CD4-positive, alpha-beta T cell treated with Interleukin-17A for 4 hours (primary cell): Measurements from ENCODE around the gene PDIA3.
"Not testable (repeated sequence)": the region's sequence is repeated elsewhere in the genome, so short reads cannot be mapped to it uniquely, and the experiment has no call there.

Experiments used
- DNase-seq: peaks from one replicate; pipeline ENCODE4 v3.0.0-alpha.2; 2020; ENCODE audit warnings: mixed read lengths

The PDIA3 gene

DNA sequence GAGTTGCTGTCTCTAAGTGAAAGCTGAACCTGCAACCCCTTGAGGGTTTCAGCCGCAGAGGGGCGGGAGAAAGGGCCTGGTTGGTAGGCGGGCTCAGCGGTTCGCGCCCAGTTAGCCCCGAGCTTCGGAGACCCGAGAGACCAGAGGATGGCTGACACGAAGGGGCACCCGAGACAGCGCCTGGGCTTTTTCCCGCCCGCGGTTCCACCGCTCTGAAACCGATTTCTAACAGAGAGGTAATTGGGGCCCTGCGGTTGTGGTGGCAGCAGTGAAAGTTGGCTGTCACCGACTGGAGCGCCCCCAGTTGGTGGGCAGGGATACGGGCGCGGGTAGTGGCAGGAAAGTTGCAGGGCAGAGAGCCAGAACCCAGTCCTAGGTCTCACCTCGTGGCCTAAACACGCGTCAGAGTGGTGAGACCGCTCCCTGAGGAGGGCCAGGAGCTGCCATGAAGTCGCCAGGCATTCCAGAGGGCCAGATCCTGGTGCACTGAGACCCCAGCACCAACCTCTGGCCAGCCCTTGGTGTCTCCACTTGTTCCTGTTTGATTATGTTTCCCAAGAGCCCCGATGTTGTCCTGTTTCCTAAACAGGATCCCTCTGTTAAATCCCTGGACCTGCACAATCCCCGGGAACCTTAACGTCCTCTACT is 31.2 kb downstream of the PDIA3 start:
- peak; percentile 83 for DNase-seq

DNA sequence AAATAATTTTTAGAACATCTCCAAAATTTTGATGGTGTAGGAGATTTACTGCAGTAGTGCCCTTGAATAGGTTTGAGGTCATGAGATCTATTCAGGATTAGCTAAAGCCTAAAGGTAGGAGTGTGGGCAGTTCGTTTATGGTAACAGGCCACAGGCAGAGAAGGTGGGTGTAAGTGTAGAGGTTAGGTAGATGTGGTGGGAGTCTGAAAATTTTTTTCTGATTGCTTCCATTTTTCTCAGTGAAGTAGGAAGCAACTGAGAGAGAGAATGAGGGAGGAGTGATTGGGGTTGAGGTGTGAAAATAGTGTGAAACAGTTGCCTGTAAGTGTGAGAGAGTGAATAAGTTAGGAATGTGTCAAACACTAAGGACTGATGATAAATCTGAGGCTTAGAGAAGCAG is 32.8 kb downstream of the PDIA3 start:
- no peak for DNase-seq

DNA sequence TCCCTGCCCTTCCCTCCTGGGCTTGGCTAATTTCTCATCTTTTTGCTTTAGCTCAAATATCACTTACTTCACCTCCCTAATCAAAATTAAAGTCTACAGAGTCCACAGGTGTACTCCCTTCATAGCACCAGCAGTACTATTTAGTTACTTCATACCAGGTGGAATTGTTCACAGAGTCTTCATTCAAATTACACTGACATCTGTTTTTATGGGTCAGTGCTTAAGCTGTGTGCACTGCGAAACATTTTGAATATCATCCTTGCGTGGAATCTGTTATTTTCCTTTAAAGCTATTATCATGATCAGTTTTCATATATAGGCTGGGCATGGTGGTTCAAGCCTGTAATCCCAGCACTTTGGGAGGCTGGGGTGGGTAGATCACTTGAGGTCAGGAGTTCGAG is 43.2 kb downstream of the PDIA3 start:
- no peak for DNase-seq

DNA sequence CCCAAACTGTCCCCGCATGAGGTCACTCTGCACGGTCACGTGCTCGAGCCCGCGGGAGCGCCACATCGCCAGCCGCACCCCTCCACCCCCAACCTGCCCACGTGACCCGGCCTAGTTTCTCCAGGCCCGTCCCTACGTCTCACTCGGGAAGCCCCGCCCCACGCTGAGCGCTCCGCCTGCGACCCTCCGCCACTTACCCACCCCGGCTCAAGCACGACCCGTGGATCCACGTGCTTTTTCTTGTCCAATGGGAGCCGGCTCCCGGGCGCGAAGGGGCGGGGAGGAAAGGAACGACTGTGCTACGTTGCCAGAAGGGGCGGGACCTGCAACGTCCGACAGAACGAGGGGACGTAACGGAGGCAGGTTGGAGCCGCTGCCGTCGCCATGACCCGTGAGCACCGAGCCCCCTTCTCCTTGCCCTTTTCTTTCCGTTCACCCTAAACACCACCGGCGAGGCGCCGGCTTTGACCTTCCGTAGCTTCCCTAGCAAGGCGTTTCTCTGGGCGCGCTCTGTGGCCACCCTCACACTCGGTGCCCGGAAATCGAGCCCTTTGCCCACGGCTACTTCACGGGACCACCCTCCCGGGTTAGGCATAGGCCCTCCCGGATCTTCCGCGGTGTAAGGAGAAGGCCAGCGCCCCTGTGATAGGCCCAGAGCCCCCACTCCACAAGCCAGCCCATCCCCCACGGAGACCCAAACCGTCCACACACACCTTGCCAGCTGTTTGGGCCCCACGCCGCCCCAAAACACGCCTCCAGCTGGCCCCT is 45.9 kb downstream of the PDIA3 start, which contains the start of gene SERF2:
SERF2 (plus strand) TSS at position 328 of the 768 bp plus-strand sequence; CDS start at position 385, 57 bp downstream.
- peak; percentile 100 for DNase-seq

DNA sequence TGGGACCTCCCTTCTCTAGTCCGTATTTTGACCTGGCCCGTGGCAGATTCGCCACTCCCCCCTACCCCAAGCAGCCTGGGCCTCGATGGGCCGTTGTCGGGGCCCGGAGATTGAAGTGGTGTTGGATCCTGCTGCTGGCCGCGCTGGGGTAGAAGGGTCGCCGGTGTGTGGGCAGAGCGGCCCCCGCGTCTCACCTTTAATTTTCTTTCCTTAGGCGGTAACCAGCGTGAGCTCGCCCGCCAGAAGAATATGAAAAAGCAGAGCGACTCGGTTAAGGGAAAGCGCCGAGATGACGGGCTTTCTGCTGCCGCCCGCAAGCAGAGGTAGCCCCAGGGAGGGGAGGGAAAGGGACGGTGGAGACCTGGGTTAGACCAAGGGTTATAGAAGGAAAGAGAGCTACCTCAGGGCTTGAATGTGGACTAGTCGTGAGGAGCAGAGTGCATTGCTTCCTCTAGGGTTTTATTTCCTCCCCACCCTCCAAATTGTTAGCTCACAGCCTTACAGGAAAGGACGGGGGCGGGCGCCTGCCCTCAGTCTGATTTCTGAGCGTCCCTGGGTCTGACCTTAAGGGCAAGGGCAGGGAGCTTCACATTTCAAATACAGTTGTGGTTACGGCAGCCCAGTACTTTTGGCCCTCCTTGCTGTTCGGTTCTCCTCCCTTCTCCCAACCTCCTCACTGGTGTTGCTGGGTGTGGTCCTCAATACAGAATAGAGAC is 46.7 kb downstream of the PDIA3 start:
- DNase-seq, result peak; percentile 28

DNA sequence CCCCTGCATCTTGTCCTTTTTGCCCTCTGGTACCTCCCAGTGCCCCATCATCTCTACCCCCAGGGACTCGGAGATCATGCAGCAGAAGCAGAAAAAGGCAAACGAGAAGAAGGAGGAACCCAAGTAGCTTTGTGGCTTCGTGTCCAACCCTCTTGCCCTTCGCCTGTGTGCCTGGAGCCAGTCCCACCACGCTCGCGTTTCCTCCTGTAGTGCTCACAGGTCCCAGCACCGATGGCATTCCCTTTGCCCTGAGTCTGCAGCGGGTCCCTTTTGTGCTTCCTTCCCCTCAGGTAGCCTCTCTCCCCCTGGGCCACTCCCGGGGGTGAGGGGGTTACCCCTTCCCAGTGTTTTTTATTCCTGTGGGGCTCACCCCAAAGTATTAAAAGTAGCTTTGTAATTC is 47.4 kb downstream of the PDIA3 start:
- DNase-seq, result no peak

DNA sequence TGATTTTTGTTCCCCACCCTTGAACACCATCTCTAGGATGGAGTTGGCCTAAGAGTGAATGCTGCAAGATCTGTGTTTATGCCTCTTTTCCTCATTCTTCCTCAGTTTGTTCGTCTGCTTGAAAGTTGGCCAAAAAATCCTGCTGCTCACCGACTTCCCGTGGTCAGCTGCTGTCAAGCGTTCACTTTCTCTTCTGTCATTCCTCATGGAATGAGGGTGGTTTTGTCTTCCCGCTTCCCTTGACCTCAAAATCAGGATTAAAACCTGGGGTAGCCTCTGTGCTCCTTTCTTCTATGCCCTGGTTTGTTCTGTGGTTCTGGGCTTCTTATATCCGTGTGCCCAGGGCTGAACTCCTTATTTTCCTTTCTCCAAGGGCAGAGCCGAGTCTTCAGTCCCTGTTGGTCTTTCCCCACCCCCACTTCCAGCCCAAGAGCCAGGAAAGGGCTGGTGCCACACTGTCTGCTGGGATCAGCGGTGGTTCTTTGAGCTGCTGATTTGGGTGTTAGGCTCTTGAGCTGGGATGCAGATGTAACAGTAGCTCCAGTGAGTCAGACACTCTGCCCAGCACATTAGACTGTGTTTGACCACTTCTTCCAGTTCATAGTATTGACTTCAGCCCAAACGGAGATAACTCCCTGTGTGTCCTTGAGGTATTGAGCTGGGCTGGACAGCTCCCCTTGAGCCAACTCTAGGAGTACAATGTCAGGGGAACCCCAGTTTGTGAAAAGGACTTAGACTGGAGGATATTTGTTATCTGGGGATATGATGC is 48.2 kb downstream of the PDIA3 start:
- DNase-seq, result no peak

DNA sequence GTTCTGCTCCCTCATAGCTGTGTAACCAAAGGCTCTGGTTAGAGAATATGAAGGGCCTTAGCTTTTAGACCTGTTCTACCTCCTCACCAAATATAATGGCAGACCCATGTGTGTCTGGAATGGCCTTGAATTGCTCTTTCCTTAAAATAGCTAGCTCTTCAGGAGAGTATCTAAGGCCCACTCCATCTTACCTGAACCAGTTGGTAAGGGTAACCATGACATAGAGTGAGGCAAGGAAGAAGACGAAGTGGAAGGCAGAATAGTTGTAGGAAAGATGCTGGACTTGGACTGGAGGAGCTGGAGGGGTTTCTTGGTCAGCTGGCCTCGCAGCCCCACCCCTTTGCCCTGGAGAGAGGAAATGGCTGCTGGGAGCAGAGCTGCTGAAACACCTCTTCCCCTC is 49.0 kb downstream of the PDIA3 start:
- DNase-seq, result no peak

DNA sequence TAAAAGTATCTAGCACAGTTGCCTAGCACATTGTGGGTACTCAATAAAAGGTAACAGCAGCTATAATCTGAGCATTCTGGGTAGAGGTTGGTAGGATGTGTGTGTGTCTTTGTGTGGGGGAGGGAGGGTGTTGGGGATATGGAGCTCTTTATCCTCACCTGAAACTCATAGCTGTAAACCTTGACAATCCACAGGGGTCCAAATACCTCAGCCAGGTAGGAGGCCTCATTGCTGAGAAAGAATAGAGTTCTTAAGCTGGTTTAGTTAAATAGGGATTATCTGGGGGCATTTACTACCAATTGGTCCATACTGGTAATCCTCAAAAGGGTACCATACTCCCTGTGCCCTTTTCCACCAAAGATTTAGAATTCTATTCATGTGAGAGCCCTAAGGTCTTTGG is 49.8 kb downstream of the PDIA3 start:
- no peak for DNase-seq

DNA sequence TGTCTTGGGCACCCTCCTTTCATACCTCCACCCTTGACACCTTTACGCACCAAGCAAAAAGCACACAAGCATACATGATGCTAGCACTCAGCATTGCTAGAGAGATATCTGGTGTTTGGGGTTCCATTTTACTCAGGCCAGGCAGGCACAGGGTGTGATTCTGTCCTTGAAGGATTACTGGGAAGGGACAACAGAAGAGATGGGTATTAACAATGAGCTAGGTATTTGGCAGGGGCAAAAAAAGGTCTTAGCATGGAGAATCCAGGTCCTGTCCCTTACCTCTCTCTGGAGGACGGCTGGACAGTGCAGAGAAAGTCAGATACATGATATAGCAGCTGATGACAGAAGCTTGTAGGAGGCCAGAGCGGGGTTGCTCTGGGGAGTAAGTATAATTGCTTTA is 50.3 kb downstream of the PDIA3 start:
- DNase-seq, result no peak

DNA sequence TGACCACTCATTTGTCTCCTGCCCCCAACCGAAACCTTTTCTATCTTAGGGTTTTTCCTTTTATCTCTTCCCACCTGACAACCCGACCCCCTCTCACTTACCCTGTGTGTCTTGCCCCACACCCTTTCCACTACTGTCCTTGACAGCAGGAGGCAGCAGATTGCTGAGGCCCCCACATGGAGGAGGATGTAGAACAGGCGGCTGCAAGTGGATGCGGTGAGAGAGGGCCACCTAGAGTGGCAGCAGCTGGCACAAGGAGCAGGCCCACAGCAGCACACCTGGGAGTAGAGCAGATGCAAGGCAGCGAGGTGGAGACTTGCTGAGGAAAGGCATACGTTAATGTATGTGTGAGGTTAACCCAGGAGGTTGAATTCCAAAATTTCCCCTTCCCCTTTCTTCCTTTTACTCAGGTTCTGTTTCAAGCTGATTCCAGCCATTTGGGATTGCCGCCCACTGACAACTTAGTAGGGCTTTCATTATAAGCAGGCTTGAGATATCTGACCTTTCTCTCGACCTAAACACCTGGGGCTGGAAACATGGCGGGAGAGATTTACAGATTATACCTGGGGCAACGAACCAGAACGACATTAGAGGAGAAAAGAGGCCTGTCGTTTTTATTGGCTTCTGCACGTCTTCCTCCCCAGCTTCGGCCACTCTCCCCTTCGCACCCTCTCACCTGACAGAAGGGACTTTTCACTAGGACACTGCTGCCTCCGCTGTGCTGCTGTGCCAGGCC is 53.1 kb downstream of the PDIA3 start:
- no peak for DNase-seq

DNA sequence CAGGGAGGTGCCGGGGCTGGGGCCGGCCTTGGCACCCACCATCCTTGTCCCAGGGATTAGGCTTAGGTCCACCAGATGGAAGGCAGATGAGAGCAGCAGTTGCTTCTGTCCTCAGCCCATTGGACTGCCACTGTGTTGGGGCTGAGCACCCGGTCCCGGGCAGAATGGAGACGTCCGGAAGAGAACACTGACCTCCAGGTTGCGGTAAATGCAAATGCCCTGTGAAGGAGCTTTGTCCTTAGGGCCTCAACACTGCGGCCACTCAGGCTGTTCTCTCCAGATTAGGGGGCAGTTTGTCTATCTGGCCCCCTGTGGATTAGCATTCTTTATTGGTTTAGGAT is 53.7 kb downstream of the PDIA3 start, which contains the start of gene SERINC4:
SERINC4 (minus strand) TSS at position 276 of the 341 bp plus-strand sequence; CDS start at position 42, 234 bp downstream.
- DNase-seq, result no peak

DNA sequence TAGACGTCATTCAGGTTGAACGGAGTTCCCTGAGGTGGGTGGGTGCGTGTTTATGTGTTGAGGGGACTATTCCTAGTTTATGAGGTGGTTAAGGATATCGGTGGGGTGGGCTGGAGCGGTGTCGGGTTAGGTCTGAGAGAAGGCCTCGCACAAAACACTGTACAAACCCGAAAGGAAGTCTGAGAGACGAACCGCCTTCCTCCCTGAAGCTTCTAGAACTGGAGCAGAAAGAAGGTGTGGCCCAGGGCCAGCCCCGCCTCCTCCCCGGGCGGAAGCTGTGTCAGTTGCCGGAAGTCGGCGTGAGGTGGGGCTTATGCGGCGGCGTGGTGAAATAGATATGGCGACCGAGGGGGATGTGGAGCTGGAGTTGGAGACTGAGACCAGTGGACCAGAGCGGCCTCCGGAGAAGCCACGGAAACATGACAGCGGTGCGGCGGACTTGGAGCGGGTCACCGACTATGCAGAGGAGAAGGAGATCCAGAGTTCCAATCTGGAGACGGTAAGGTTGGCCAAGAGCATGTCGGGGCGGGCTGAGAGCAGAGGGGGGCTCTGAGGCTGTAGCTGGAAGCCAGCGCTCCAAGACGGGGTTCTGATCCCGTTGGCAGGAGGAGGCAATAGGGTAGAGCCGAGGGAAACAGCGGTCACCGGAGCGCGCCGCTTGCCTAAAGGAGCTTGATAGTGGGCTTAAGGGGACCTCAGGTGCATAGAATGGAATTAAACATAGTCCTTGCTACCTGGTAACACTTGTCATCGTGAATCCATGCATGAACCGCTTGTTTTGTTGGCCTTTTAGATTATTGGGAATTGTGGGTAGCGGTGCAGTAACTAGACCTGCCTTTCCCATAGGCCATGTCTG is 54.3 kb downstream of the PDIA3 start, which contains the start of gene HYPK:
HYPK (plus strand) TSS at position 314 of the 856 bp plus-strand sequence; CDS start at position 338, 24 bp downstream.
- DNase-seq, result peak; percentile 96

DNA sequence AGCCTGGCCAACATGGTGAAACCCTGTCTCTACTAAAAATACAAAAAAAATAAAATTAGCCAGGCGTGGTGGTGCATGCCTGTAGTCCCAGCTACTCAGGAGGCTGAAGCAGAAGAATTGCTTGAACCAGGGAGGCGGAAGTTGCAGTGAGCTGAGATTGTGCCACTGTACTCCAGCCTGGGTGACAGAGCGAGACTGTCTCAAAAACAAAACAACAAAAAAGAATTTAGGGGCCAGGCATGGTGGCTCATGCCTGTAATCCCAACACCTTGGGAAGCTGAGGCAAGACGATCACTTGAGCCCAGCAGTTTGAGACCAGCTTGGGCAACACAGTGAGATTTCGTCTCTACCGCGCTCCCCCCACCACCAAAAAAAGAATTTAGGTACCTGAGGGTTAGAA is 56.4 kb downstream of the PDIA3 start:
- not testable (repeated sequence) for DNase-seq

DNA sequence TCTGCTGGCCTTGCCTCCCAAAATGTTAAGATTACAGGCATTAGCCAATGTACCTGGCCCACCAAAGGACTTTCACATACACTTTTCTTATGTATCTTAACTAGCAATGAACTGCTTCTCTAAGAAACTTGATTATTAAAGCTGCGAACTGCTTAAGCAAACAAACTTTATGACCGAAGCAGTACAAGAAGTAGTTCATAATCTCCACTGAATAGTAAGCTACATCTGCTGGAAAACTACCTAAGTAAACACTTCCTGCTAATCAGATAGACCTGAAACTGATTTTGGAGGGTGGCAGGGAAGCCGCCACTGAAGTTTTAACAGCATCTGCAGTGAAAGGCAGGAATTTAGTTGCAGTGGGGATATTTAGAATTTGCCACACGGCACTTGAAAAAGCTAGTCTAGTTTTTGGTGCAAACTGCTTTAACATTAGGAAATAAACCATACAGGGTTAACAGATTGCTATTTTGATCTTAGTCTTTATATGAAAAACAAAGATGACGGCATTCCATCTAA is 62.3 kb downstream of the PDIA3 start:
- DNase-seq, result no peak

DNA sequence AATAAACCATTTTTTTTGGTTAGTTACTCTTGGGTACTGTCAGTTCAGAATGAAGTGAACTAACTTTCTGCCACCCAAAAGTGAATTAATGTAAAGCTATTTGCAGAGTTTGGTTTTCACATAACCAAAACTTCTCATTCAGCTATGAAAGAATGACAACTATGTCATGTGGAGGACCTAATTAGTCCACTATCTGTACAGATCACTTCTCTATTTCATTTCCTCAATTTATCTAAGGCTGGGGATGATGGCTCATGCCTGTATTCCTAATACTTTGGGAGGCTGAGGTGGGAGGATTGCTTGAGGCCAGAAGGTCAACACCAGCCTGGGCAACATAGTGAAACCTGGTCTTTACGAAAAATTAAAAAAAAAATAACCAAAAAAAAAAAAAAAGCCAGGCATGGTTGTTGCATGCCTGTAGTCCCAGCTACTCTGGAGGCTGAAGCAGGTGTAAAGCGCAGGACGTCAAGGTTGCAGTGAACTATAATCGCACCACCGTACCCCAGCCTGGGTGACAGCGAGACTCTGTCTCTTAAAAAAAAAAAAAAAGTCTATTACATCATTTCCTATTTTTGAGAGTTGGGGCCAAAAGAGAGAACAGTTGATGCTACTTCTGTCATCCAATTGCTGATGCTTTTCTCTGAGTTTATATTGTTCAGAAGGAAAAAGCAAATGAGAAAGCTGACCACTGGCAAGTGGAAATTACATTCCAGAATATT is 62.9 kb downstream of the PDIA3 start:
- DNase-seq, result no peak

DNA sequence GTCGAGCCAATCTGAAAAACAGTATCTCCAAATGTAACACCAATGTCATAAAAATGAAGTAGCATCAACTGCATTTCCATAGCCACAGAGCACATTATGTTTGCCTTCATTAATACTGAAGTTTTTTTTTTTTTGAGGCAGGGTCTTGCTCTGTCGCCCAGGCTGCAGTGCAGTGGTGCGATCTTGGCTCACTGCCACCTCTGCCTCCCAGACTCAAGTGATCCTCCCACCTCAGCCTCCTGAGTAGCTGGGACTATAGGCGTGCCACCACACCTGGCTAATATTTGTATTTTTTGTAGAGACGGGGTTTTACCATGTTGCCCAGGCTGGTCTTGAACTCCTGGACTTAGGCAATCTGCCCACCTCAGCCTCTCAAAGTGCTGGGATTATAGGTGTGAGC is 68.8 kb downstream of the PDIA3 start:
- DNase-seq, result not testable (repeated sequence)

DNA sequence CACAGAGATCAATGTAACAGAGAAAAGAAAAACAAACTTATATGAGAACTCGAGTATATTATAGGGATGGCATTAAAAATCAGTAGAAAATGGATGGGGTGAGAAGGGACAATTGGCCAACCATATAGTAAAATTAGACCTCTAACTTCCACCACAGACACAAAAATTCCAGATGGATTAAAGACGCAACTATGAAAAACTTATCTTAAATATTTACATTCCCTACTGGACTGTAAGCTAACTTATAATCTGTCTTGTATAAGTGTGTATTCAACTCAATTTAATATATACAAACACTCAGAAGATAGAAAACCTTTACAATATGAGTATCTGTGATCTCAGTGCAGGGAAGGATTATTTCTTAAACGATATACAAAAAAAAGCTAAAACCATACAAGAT is 75.3 kb downstream of the PDIA3 start:
- no peak for DNase-seq
